Skeletal muscle tissue (tissue), 4 donors: Measurements from ENCODE around the gene UQCC2. TPM values are rescaled to one million over a fixed set of nuclear protein-coding genes. Genes with fewer than 3 reads are reported as not detected.

Experiments used
- H3K27ac ChIP-seq: one replicate; pipeline ENCODE4 v1.7.0; 2013; ENCODE audit warnings: mild to moderate bottlenecking, low read depth, low read length, inconsistent platforms
- H3K27me3 ChIP-seq, 3 donors: one replicate each; pipeline ENCODE4 v1.7.0; 2013; ENCODE audit warnings: low read length in 3 of 3; ENCODE audit not compliant: control insufficient read depth in 3 of 3, insufficient read depth in 3 of 3
- H3K36me3 ChIP-seq, 3 donors: one replicate each; pipeline ENCODE4 v1.7.0; 2013; ENCODE audit warnings: low read length in 3 of 3; ENCODE audit not compliant: control insufficient read depth in 3 of 3, insufficient read depth in 3 of 3
- H3K4me1 ChIP-seq, 3 donors: one replicate each; pipeline ENCODE4 v1.7.0; 2013; ENCODE audit warnings: low read length in 3 of 3, mild to moderate bottlenecking in 3 of 3; ENCODE audit not compliant: control insufficient read depth in 3 of 3, insufficient read depth in 3 of 3
- H3K4me3 ChIP-seq, 3 donors: one replicate each; pipeline ENCODE4 v1.7.0; 2013; ENCODE audit warnings: low read length in 3 of 3
- H3K9ac ChIP-seq, 3 donors: one replicate each; pipeline ENCODE4 v1.7.0; 2013; ENCODE audit warnings: low read length in 3 of 3, mild to moderate bottlenecking in 3 of 3, moderate library complexity in 2 of 3, low read depth in 1 of 3
- H3K9me3 ChIP-seq, 3 donors: one replicate each; pipeline ENCODE4 v1.7.0; 2013; ENCODE audit warnings: low read length in 3 of 3; ENCODE audit not compliant: control insufficient read depth in 3 of 3
- total RNA-seq: library from RNA; depleted of rRNA; stranded (reverse); fragments of >200 nt; gene quantifications from one replicate; pipeline ENCODE4 v1.2.3, GENCODE V29; 2014
- donor health status: Osteomylitis.

Gene UQCC2
- total RNA-seq, 1 donor from 2014 or later: 26.1 TPM

DNA sequence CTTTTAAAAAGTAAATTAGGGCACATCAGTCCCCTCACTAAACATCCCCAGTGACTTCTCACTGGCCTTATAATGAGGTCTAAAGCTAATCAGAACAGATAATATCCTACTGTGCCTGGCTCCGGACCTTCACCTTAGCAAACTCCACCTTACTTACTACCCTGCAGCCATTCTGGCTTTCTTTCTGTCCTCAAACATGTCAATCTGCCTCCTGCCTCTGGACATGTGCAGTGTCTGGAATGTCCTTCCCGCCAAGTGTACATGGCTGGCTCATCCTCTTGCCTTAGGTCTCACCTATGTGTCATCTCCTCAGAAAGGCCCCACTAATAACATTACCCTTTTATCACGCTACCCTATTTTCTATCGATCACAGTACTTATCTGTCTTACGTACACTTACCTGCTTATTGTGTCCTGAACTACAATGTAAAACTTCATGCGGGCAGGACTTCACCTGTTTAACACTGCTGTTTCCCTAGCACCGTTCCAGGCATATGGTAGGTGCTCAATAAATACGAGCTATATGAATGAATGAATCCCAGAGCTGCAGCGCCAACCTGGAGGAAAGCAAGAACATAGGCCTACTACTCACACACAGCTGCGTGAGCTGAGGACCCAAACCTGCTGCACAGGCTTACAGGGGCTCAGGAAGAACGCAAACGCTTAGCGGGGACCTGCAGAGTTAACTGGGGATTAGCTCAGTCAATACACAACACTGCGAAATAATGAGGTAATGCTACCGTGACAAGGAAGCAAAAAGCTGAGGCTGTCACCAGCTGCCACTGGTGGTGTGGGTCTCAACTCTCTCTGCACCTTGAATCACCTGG is 991 bp downstream of the UQCC2 start:
- Histone ChIP-seq H3K4me3 (peak overlapping the region; percentile 81 to 95 (median 90)), H3K27me3 (no peaks in the 10 kb centered on the region), H3K36me3 (peaks cover 5 to 13% (median 7%) of the 10 kb centered on the region in 3 donors), H3K4me1 (peaks cover 23 to 36% (median 32%) of the 10 kb centered on the region in 3 donors), H3K9ac (peak overlapping the region; percentile 80 to 94 (median 91)), H3K27ac (peak overlapping the region; percentile 89), H3K9me3 (no peaks in the 10 kb centered on the region)

DNA sequence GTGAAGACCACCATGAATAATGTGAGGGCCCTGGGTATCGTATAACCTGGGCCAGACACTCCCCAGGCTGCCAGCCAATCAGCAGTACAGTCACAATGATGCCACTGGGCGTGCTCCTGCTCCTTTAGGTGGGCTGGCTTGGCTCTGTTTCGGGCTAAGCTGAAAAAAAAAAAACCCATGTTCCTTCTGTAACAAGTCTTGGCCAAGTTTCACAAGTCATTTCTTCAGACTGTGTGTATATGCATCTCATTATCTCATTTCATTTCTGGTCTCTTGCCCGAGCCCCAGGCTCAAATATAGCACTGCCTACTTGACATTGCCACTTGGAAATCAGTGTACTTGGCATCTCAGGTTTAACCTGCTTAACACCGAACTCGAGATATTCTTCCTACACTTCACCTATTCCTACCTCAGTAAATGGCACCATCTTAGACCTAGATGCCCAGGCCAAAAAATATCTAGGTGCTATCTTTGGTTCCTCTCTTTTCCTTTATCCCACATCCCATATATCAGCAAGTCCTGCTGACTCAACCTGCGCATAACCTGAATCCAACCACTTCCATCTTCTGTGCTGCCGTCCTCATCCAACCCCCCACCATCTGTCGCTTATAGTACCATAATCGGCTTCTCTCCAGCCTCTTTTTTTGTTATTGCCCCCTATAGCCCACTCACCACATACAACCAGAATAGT is 1.8 kb downstream of the UQCC2 start:
- Histone ChIP-seq H3K4me1 (peaks cover 23 to 36% (median 32%) of the 10 kb centered on the region in 3 donors), H3K9ac (peak overlapping the region in 2 of 3 donors; percentile 59 to 94), H3K36me3 (peaks cover 5 to 13% (median 7%) of the 10 kb centered on the region in 3 donors), H3K27me3 (no peaks in the 10 kb centered on the region), H3K4me3 (peak overlapping the region in 1 of 3 donors; percentile 90), H3K9me3 (no peaks in the 10 kb centered on the region), H3K27ac (peak overlapping the region; percentile 89)

GRCh38 chr6:33708516-33709204 is 2.8 kb downstream of the UQCC2 start:
- peak overlapping the region; percentile 89 for H3K27ac ChIP-seq
- H3K9ac ChIP-seq: peak overlapping the region in 1 of 3 donors; percentile 59
- H3K9me3 ChIP-seq: no peaks in the 10 kb centered on the region
- H3K4me1 ChIP-seq: peaks cover 23 to 36% (median 32%) of the 10 kb centered on the region in 3 donors
- H3K36me3 ChIP-seq: peaks cover 5 to 13% (median 7%) of the 10 kb centered on the region in 3 donors
- no peaks in the 10 kb centered on the region for H3K27me3 ChIP-seq
- H3K4me3 ChIP-seq: no peak overlapping the region

- H3K27ac ChIP-seq: no peak overlapping the region
- H3K27me3 ChIP-seq: no peaks in the 10 kb centered on the region
- H3K9ac ChIP-seq: peak overlapping the region in 1 of 3 donors; percentile 16
- no peaks in the 10 kb centered on the region for H3K9me3 ChIP-seq
- peaks cover 5 to 13% (median 7%) of the 10 kb centered on the region in 3 donors for H3K36me3 ChIP-seq
- H3K4me3 ChIP-seq: no peak overlapping the region
- H3K4me1 ChIP-seq: peaks cover 23 to 36% (median 32%) of the 10 kb centered on the region in 3 donors
Measured at GRCh38 chr6:33707771-33708170, 3.7 kb downstream of the UQCC2 start.

DNA sequence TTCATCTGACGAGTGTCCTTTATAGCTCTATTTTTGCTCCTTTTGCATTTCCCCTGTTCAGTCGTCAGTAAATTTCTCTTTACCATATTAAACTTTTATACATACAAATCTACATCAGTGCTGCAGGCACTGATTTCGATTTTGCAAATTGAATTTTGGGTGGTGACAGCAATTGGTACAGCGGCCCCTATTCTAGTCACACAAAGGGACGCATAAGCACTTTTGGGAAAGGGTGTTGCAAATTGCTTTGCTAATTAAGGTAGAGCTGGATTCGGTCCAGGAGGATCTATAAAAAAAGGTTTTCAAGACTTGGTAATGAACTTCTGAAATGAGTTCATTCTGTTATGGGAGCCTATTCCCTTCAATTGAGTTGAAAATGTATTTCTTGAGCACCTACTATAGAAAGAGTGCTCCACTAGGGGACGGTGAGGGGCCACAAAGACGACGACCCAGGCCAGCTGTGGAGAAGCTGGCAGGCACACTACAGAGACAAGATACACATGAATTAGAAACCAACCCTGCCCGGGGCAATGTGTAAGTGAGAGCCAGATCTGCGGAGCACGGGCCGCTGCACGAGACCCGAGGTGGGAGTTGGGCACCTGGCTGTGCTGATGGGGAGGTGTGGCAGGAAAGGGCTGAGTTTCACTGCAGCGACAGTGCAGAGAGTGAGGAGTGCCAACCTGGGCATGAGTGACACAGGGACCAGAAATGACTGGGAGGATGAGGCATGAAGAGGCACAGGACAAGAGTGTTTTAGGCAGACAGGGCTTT is 5.4 kb downstream of the UQCC2 start:
- H3K36me3 ChIP-seq: peaks cover 5 to 13% (median 7%) of the 10 kb centered on the region in 3 donors
- no peak overlapping the region for H3K4me3 ChIP-seq
- H3K9me3 ChIP-seq: no peaks in the 10 kb centered on the region
- H3K27me3 ChIP-seq: no peaks in the 10 kb centered on the region
- H3K4me1 ChIP-seq: peaks cover 17 to 30% (median 27%) of the 10 kb centered on the region in 3 donors
- peak overlapping the region in 1 of 3 donors; percentile 7 for H3K9ac ChIP-seq
- H3K27ac ChIP-seq: no peak overlapping the region

DNA sequence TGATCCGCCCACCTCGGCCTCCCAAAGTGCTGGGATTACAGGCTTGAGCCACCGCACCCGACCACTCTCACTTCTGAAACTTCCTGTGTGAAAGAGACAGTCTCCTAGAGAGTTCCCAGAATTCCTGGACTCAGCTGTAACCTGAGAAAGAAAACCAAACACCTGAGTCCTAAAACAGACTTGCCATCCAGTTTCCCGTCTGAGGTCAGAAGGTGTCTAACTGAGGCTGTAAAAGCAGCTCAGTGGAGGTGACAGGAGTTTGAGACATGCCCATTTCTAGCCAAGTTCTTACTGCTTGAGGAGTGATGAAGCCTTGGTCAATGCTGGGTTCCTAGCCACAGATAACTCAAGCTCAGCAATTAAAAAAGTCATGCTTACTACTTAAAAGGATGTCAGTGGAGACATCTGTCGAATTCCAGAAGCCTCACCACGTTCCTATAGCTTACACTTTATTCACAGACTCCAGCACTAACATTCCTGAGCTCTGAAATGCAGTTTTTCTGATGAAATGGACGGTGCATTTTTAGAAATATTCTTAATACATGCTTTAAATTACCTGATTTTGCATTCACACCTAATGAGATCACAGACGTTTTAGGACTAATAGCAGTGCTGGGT is 6.1 kb downstream of the UQCC2 start:
- H3K27me3 ChIP-seq: no peaks in the 10 kb centered on the region
- H3K36me3 ChIP-seq: peaks cover 5 to 13% (median 5%) of the 10 kb centered on the region in 3 donors
- H3K27ac ChIP-seq: no peak overlapping the region
- no peaks in the 10 kb centered on the region for H3K9me3 ChIP-seq
- H3K4me3 ChIP-seq: no peak overlapping the region
- H3K4me1 ChIP-seq: peaks cover 14 to 27% (median 22%) of the 10 kb centered on the region in 3 donors
- no peak overlapping the region for H3K9ac ChIP-seq

GRCh38 chr6:33704215-33705066 is 7.1 kb downstream of the UQCC2 start:
- Histone ChIP-seq H3K9ac (no peak overlapping the region), H3K27me3 (no peaks in the 10 kb centered on the region), H3K9me3 (no peaks in the 10 kb centered on the region), H3K36me3 (peaks cover 5 to 9% (median 5%) of the 10 kb centered on the region in 3 donors), H3K27ac (no peak overlapping the region), H3K4me3 (no peak overlapping the region), H3K4me1 (peaks cover 14 to 21% (median 15%) of the 10 kb centered on the region in 3 donors)

GRCh38 chr6:33702345-33702977 is 9.0 kb downstream of the UQCC2 start:
- Histone ChIP-seq H3K36me3 (peaks cover 7 to 8% (median 7%) of the 10 kb centered on the region in 3 donors), H3K4me1 (peaks cover 11 to 27% (median 14%) of the 10 kb centered on the region in 3 donors), H3K27ac (no peak overlapping the region), H3K27me3 (no peaks in the 10 kb centered on the region), H3K9me3 (no peaks in the 10 kb centered on the region), H3K9ac (no peak overlapping the region), H3K4me3 (no peak overlapping the region)
